ENCODE results near the gene MYOZ3. TPM values are rescaled to one million over a fixed set of nuclear protein-coding genes. Genes with fewer than 3 reads are reported as not detected.

Gene MYOZ3
- polyA plus RNA-seq, 1 of the 3 experiments (the other 2 are of a cell fraction), result 0.26 TPM

Other genes starting within 250 kb of the MYOZ3 start
- 0.15 and 0.26 TPM in 2 replicates for gene CD74, start 248.3 kb upstream of the MYOZ3 start, polyA plus RNA-seq (2012; rRNA removed)
- gene RPS14, start 211.5 kb upstream of the MYOZ3 start, polyA plus RNA-seq (2012; rRNA removed), result 10,227 and 11,441 TPM in 2 replicates
- gene NDST1, start 153.1 kb upstream of the MYOZ3 start, polyA plus RNA-seq (2012; rRNA removed), result 29.2 and 33.8 TPM in 2 replicates
- 3.0 and 5.1 TPM in 2 replicates for gene SYNPO, start 20.6 kb upstream of the MYOZ3 start, polyA plus RNA-seq (2012; rRNA removed)
- gene RBM22, start 39.8 kb downstream of the MYOZ3 start, polyA plus RNA-seq (2012; rRNA removed), result 30.7 and 41.0 TPM in 2 replicates
- gene DCTN4, start 97.8 kb downstream of the MYOZ3 start, polyA plus RNA-seq (2012; rRNA removed), result 22.8 and 30.5 TPM in 2 replicates
- gene SMIM3, start 117.5 kb downstream of the MYOZ3 start, polyA plus RNA-seq (2012; rRNA removed), result 39.9 and 44.8 TPM in 2 replicates
- gene IRGM, start 185.3 kb downstream of the MYOZ3 start, polyA plus RNA-seq (2012; rRNA removed), result 0.13 and 0.19 TPM in 2 replicates
- gene ZNF300, start 243.7 kb downstream of the MYOZ3 start, polyA plus RNA-seq (2012; rRNA removed), result 3.5 and 4.9 TPM in 2 replicates